GM18858 (cell line): Measurements from ENCODE around the gene LIPT2.
"Not testable (repeated sequence)": the region's sequence is repeated elsewhere in the genome, so short reads cannot be mapped to it uniquely, and the experiment has no call there.

ENCODE experiments used
- ATAC-seq: cut with Tn5 transposase; IDR thresholded peaks from one replicate; pipeline ENCODE4 v1.9.1; 2021; ENCODE audit not compliant: unreplicated experiment

LIPT2 gene

DNA sequence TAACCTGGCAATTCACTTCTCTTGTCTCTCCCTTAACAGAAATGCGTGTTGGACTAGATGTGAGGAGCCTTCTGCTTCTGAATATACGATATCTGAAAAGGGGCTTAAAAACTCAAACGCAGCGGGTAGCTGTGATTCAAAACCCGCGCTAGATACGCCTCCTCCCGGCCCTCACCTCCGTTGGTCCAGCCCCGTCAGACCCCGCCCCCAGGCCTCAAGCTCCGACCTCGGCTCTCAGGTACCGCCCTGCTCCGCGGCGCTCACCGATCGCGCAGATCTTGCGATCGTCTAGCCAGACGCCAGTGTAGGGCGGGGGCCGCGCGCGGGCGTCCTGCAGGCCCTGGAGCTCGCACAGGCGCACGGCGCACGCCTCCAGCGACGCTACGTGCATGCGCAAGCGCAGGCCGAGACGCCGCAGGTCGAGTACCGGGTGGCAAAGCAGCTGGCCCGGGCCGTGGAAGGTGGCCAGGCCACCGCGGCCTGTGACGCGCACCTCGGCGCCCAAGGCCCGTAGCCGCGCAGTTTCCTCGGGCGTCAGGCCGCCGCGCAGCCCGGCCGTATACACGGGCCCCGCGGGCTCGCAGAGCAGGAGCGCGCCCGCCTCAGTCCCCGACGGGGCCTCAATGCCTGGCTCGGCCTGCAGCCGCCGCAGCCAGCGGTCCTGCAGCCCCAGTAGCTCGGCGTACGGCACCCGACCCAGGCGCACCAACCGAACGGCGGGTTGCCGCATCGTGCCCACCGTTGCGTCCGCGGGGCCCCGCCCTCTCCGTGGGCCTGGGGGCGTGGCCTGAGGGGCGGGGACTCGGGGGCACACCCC, at the start of gene LIPT2:
TSS of gene LIPT2 (minus strand) at position 751 of the 817 bp plus-strand sequence. CDS start at position 730, 21 bp downstream.
- peak; percentile 89 for ATAC-seq

DNA sequence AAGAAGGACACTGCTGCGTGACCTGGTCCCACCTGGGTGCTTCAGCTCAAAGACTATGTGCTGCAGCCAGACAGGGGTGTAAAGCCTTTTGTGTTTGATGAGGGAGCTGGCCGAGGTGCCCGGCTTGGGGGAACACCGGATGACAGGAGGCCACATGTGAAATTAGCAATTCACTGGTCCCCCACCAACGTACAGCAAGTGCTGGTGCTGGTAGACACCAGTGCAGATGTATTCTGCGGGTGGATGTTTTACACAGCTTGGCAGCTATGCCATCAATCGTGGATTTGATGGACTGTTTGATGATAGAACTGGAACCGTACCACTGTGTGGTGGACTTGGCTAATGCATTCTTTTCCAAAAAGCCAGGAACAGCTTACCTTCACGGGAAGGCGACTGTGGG, 47.9 kb upstream of the LIPT2 start:
- ATAC-seq, result no peak

DNA sequence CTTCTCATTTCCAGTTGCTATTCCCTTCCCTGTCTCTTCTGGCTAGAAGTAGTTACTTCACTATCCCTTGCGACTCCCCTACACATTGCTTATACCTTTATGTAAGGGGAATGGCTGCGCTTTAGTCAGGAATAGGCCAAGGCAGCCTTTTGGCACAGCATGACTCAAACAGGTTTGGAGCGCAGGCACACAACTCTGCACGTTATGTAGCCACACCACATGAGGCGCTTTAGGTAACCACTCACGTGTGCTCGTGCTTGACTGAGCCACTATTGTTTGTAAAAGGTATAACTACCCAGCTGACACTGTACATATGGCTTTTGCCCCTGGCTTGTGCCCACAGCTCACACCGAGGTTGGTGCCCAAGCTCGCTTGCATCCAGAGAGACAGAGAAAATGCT, 46.7 kb upstream of the LIPT2 start:
- no peak for ATAC-seq

DNA sequence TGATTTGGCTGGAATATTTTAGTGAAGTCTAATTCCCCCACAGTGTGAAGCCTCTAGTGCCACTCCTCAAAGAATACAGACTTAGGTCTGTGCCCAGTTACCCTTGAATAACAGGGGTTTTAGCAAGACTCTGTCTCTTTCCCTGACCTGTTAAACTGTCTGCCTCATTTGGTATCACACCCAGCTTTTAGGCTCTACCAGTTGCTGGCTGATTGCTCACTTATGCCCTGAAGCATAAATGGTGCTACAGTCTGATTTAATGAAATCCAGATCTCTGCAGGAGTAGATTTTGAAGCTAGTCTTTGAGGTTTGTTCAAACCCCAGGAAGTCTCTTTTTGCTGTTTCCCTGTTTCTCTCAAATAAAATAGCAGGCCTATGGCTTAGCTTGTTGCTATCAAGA, 45.2 kb upstream of the LIPT2 start:
- no peak for ATAC-seq

DNA sequence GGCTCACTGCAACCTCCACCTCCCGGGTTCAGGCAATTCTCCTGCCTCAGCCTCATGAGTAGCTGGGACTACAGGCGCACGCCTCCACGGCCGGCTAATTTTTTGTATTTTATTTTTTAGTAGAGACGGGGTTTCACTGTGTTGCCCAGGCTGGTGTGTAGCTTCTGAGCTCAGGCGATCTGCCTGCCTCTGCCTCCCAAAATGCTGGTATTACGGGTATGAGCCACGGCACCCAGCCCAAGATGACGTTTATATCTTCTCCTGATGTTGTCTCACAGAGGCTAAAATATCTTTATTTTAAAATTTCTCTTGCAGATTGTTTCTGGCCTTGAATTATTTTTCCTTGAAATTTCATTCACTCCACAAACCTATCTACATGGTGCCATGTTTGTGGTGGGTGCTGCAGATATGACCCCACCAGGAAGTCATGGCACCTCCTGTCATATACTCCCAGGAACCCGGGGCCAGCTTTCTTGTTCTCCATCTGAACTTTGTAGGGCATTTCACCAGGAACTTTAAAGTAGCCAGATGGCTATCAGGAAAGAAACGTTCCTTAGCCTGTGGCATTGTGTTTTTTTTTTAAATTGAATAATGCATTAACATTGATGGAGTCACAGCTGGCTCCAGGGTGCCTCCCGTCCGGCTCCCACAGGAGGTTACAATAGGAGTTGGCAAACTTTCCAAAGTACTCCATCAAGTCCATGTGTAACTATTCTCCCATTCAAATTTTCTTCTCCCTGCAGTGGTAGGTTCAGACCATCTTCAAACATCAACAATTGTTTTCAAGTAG, 42.0 kb upstream of the LIPT2 start:
- ATAC-seq, result no peak

DNA sequence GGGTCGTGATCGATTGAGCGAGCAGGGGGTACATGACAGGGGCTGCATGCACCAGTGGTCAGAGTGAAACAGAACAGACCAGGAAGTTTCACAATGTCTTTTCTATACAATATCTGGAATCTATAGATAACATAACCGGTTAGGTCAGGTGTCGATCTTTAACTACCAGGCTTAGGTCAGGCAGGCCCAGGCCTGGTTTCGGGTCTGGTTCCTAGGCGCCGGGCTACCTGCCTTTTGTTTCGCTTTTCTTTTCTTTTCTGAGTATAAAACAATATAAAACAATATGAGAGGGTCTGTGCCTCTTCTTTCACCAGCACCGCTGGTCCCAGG, 41.4 kb upstream of the LIPT2 start:
- ATAC-seq, result not testable (repeated sequence)

DNA sequence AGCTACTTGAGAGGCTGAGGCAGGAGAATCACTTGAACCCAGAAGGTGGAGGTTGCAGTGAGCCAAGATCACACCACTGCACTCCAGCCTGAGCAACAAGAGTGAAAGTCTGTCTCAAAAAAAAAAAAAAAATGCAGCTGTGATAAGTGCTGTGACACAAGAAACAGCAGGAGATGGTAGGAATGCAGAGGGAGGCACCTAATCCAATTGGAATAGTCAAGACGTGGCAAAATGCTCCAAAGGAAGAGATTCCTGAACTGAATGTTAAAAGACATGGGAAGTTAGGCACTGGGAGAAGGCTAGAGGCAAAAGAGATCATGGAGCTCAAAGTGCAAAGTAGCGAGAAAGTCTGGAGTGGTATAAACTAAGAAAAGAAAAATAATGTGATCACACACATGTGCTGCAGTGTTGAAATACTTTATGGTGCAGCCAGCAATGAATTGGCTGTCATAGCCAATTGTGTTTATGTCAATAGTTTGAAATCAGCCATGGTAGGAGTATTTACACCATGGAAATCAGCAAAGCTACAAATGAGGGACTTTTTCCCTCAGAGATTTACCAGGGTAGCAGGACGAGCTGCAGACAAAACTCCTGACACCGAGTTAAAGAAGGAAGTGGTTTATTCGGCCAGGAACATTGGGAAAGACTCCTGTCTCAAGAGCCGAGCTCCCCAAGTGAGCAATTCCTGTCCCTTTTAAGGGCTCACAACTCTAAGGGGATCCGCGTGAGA, 40.9 kb upstream of the LIPT2 start:
- no peak for ATAC-seq

DNA sequence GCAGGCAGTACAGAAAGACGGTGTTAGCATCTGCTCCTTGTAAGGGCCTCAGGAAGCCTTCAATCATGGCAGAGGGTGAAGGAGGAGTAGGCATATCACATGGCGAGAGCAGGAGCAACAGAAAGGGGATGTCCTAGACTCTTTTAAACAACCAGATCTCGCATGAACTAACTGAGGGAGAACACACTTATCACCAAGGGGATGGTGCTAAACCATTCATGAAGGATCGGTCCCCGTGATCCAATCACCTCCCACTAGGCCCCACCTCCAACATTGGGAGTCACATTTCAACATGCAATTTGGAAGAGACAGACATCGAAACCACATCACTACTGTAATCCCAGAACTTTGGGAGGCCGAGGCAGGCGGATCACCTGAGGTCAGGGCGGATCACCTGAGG, 39.9 kb upstream of the LIPT2 start:
- no peak for ATAC-seq

DNA sequence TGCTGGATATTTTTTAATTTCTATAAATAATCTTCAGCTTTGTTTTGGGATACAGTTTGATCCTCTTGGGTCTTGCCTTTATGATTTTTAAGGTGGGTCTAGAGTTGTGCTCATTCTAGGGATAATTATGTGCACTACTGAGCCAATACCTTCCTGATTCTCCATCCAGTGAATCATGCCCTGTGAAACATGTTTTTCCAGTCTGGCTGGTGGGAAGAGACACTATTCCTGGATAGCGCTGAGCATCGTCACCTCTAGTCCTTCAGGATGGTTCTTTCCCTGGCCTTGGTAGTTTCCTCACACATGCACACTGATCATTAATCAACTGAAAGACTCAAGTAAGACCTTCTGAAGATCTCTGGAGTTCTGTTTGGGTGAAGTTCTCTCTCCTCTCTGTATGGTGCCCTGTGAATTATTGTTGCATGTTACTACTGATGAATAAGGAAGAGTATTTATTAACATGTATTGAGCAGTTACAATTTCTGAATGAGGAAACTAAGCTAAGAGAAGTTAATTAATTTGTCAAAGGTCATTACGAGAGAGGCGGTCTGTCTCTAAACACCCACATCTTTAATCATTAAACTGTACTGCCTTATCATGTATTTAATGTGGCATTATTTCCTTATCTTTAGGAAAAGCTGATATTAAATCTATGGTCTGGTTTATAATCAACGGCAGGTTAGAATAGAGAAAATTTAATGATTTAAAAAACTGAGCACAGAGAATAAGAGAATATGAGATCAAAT, 39.1 kb upstream of the LIPT2 start:
- ATAC-seq, result no peak

DNA sequence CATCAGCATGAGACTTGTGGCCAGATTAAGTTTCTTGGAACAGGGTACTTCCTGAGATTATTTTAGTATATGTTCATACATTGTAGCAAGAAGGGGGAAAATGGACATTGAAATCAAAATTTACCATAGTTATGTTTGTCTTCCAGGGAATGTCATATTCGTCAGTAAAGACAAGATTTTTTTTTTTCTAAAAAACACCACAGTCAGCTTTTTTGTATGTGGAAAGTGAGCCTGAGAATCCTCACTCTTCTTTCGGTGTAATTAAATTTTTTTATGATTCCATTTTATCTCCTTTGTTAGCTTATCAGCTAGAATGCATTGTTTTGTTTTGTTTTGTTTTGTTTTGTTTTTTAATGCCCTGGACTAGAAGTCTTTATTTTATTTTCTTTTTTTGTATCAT, 31.5 kb upstream of the LIPT2 start:
- no peak for ATAC-seq

DNA sequence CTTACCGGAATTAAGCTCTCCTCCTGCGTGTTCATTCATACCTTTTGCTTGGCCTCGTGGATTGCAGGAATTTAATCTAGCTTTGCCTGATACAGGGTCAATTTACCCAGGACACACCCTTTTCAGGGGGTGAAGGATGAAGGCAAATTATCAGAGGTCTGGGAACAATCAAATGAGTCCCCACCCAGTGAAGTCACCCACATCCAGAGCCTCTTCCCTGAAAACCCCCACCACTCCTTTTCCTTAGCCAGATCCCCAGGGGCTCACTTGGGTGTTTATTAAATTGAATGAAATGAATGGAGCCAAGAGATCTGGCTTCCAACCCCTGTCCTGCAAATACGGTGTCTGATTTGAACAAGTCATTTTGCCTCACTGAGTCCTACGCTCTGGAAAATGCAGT, 31.0 kb upstream of the LIPT2 start:
- no peak for ATAC-seq

DNA sequence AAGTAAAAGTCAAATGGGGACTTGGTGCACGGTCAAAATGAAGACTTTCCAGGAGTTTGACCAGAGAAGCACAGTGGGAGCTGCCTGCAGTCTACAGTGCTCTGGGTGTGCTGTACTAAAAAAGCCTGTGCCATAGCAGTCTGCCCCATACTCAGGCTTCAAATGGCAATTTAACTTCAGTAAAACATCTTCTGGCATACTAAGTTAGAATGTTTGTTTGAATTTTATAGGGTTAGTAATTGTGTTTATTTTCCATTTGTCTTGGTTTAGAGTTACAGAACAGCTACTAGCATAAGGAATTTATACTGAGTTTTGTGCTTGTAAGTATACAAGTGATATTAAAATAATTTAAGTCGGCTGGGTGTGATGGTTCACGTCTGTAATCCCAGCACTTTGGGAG, 29.3 kb upstream of the LIPT2 start:
- no peak for ATAC-seq

DNA sequence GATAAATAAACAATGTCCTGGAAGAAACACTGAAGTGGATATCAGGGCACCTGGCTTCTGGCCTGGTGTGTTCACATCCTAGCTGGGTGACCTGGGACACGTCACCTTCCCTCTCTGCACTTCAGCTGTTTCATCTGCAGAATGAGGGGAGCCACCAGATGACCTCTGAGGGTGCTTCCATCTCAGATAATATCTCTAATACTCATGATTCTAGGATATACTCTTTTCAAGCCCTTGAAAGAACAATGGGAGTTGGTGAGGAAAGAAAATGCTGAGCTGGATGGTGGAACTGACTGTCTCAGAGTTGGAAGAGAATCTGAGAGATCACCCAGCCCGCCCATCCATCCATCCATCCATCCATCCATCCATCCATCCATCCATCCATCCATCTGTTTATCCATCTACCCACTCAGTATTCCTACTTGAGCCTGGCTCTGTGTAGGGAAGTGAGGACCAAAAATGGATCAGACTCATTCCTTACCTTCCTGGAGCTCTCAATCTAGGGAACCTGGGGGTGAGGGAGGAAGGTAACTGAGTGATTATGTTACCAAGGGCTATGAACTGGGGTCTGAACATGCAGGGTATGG, 28.2 kb upstream of the LIPT2 start:
- no peak for ATAC-seq

DNA sequence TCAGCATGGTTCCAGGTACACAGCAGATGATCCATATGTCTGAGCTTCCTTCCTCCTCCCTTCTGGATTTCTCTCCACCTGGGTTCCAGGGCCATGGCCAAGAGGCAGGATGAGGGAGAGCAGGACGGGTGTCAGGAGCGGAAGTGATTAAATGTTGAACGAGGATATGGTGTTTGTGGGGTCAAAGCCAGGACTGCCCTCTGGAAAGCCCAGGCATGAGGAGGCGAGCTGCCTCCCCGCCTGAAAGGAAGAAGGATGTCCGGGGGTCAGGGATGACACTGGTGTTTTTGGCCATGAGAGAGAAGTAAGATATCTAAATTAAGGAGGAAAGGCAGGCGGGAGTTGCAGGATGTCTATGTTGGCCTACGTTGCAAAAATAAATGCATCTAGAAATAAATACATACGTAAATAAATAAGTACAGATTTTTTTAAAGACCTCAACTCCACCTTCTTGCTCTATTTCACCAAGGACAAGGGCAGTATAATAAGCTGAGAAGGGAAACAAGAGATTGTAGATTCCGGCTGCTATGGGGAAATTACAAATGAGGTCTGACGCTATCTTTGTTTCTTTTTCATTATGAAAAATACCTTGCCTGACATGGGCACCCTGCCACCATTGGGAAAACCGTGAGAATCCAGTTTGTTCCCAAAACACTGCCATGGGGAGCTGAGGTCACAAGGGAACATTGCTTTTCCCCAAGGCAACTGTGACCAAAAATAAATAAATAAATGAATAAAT, 27.6 kb upstream of the LIPT2 start:
- ATAC-seq, result no peak

DNA sequence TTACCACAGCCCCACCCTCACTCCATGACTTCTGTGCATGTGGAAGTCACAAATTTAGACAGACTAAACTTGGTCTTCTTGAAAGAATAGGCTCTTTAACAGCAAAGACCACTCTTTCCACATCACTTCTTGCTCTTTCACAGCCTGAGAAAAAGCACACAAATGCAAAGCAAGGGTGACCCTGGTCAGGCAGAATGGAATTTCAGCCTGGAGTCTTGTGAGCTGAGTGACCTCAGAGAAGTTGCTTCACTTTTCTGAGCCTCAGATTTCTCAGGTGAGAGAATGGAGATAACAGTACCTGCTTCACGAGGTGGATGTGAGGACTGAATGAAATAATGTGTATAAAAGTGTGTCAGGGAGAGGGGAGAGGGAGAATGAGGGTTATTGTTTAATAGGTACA, 26.8 kb upstream of the LIPT2 start:
- ATAC-seq, result no peak

DNA sequence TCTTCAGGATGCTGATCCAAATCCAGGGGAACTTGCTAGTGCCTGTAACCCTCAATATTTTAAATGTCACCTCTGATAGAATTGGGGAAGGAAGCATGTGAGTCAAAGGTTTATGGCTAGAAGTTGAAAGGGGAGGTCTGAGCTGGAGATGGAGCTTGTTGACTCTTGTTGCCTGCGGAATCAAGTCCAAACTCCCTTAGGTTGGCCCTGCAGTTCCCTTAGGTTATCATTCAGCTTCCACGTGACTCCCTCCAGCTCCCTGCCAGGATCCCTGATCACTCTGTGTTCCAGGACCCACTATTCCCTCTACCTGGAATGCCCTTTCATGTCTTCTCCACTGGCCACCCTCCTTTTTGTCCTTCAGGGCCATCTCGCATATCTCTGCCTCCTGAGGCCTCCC, 26.2 kb upstream of the LIPT2 start:
- no peak for ATAC-seq

DNA sequence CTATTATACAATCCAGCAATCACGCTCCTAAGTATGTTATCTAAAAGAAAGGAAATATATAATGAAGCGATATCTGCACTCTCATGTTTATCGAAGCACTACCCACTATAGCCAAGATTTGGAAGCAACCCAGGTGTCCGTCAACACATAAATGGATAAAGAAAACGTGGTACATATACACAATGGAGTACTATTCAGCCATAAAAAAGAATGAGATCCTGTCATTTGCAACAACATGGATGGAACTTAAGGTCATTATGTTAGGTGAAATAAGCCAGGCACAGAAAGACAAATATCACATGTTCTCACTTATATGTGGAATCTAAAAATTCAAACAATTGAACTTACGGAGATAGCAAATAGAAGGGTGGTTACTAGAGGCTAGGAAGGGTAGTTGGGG, 24.1 kb upstream of the LIPT2 start:
- ATAC-seq, result not testable (repeated sequence)

DNA sequence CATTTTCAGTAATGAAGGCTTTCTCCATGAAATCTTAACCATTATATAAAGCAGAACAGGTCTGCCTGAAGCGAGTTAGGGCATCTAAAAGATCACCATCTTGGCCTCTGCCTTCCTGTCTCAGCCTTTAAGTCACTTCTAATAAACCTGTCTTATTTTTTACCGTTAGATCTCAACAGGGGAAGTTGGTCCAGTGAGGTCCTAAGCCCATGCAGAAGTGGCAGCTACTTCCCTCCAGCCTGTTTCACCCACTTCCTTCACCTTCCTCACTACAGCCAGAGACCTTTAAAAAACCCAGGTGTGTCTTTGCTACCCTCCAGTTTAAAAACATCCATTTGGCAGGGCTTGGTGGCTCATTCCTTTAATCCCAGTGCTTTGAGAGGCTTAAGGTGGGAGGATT, 14.1 kb upstream of the LIPT2 start:
- no peak for ATAC-seq

DNA sequence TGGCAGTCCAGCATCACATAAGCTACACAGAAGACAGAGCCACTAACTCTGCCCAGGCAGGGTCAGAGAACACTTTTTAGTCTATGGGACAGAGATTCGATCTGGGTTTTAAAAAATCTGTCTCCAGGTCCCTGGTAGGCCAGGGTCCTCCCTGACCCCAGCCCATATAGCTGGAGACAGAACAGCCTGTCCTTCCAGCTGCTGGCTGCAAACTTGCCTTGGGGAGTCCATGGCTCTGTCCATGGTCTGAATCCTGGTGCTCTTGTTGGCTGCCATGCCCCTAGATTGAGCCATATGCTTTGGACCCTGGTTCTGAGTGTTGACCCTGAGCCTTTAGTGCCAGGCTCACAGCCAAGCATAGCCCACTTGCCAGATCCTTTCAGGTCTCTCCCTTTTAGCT, 13.3 kb upstream of the LIPT2 start:
- ATAC-seq, result no peak

DNA sequence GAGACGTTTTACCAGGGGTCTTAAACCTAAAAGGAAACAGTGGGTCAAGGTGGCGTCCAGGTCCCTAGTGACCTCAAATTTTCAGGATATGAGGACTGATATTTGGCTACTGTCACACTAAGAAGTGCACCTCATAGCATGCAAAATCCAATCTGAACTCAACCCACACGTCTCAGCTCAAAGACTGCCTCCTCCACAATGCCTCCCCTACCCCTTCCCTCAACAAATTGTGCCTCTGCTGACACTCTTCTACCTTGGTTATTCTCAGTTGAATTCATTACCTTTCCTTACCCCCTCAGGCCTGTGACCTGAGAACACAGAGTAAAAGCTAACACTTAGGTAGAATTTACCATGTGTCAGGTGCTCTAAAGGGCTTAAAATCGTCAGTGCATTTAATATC, 12.4 kb upstream of the LIPT2 start:
- no peak for ATAC-seq
